ENCODE results near the gene UNC93A.
"Not testable (repeated sequence)": the region's sequence is repeated elsewhere in the genome, so short reads cannot be mapped to it uniquely, and the experiment has no call there.

The UNC93A gene

GRCh38 chr6:167290786-167291622 is at the start of gene UNC93A:
TSS of gene UNC93A (plus strand) at chr6:167291315. CDS start at chr6:167291490, 175 bp downstream.
- DNase-seq, result no peak

- peak in 2 of 3 experiments; percentile 12 to 61 for DNase-seq
Observed at GRCh38 chr6:167241321-167242134, 49.6 kb upstream of the UNC93A start.

- not testable (repeated sequence) for DNase-seq
Observed at GRCh38 chr6:167242135-167242506, 49.0 kb upstream of the UNC93A start.

GRCh38 chr6:167242511-167243051 is 48.5 kb upstream of the UNC93A start:
- DNase-seq, result peak in 1 of 3 experiments; percentile 14

- no peak for DNase-seq
Observed at GRCh38 chr6:167244064-167244960, 46.8 kb upstream of the UNC93A start.

GRCh38 chr6:167244991-167245390 is 46.1 kb upstream of the UNC93A start:
- no peak for DNase-seq

GRCh38 chr6:167245591-167245990 is 45.5 kb upstream of the UNC93A start:
- DNase-seq, result no peak

- DNase-seq, result no peak
Observed at GRCh38 chr6:167247814-167248595, 43.1 kb upstream of the UNC93A start.

- DNase-seq, result not testable (repeated sequence)
Observed at GRCh38 chr6:167248878-167249455, 42.1 kb upstream of the UNC93A start.

- DNase-seq, result no peak
Observed at GRCh38 chr6:167252271-167252670, 38.8 kb upstream of the UNC93A start.

GRCh38 chr6:167255918-167256553 is 35.1 kb upstream of the UNC93A start:
- no peak for DNase-seq

- no peak for DNase-seq
Observed at GRCh38 chr6:167258646-167259045, 32.5 kb upstream of the UNC93A start.

- DNase-seq, result peak in 1 of 3 experiments; percentile 7
Observed at GRCh38 chr6:167266057-167266829, 24.9 kb upstream of the UNC93A start.

- peak in 1 of 3 experiments; percentile 20 for DNase-seq
Observed at GRCh38 chr6:167266830-167267555, 24.1 kb upstream of the UNC93A start.

- DNase-seq, result not testable (repeated sequence)
Observed at GRCh38 chr6:167267556-167267898, 23.6 kb upstream of the UNC93A start.

- no peak for DNase-seq
Observed at GRCh38 chr6:167267921-167268401, 23.2 kb upstream of the UNC93A start.

GRCh38 chr6:167268683-167269280 is 22.3 kb upstream of the UNC93A start:
- no peak for DNase-seq

GRCh38 chr6:167270499-167271311 is 20.4 kb upstream of the UNC93A start:
- DNase-seq, result peak in 2 of 3 experiments; percentile 24 to 26

All from NCI-H1417 (cell line).